ENCODE measurements around the gene CHRM4. TPM values are rescaled to one million over a fixed set of nuclear protein-coding genes. Genes with fewer than 3 reads are reported as not detected.

CHRM4 gene
- total and polyA plus RNA-seq, 2 of the 13 experiments (the other 11 are each of a cell fraction or from before 2014, with no cell fraction given): 0.13 to 0.21 TPM

DNA sequence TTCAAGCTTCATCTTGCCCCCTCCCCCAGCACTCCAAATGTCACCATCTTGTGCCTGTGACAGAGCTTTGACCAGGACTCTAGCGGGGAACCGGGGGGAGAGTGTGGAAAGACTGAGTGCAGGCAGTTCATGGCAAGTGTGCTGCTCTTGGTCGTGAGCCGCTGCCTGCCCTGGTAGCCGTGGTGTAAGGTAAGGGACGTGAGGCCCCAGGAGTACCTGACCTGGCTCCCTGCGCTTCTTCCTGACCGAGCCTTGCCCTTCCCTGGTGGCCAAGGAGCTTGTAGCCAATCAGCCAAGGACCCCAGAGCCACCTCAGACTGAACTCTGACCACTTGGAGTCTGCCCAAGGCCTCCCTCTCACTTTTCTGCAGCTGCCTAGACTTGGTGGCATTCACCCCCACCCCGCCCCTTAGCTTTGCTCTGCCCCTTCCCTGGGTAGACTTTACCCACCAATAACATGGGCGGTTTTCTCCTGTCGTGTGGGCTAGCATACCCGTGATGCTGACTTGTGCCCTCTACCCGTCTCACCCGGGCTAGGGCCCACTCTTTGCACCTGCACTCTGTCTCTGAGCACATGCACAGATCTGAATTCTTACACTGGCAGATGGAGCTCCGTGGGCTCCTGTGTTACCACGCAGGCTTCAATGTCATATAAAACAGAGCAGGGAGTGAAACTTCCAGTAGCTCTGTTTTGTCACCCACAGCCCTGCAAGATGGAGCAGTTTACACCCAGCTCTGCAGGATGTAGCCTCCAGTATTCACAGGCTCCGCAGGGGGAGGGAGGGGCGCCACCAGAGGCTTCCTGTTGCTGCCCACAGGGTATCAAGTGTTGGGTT lies 42.8 kb downstream of the CHRM4 start:
- H2AFZ ChIP-seq (ENCODE audit: low read length): no peak overlapping the region
- H3K4me2 ChIP-seq (ENCODE audit: low read depth, low read length): peak overlapping the region; percentile 94
- 0 out of 5 replicates have a peak, but pooled peaks cover 0 to 4% of the 10 kb centered on the region in 2 experiments for H3K36me3 ChIP-seq (replicated peaks in 1 of 2; ENCODE audit: control insufficient read depth in 1 of 2, insufficient read depth in 2 of 2, low read length in 2 of 2)
- H3K79me2 ChIP-seq (ENCODE audit: insufficient read depth, low read length): peaks cover 10% of the 10 kb centered on the region
- no peaks in the 10 kb centered on the region for H3K9me3 ChIP-seq (ENCODE audit: low read length)
- intact Hi-C loops (cut with micrococcal nuclease; ENCODE audit: unreplicated experiment) (no loop called here), in situ Hi-C loops (cut with HindIII; ENCODE audit: extremely low pct_ligation_motif_present, low pct_unique_long_range_greater_than_20kb) (no loop called here)
- H3K4me3 ChIP-seq (replicated peaks in 1 of 3; ENCODE audit: insufficient read depth in 1 of 3, low read depth in 2 of 3, low read length in 3 of 3): peak overlapping the region; percentile 73 to 99 (median 88); a peak in 5 of 6 replicates
- POLR2A ChIA-PET: interaction anchor here (1.4 to 1.9 kb wide), 2 partner anchors 31 to 106 kb away, joined by 4 to 5 read pairs; no protein-coding TSS in a partner anchor
- no TSS peak for BruUV-seq (replicated peaks)
- H4K20me1 ChIP-seq (ENCODE audit: insufficient read depth, low read length): no peaks in the 10 kb centered on the region
- H3K27me3 ChIP-seq (ENCODE audit: control insufficient read depth in 1 of 2, insufficient read depth in 2 of 2, low read length in 2 of 2): peaks cover 0 to 9% of the 10 kb centered on the region in 2 experiments; a peak in 3 of 5 replicates
- CTCF ChIA-PET (ENCODE audit: low intra/inter-chr PET ratio, low total read pairs): no interaction called here
- ATAC-seq: peak; percentile 17
- no peak for FAIRE-seq
- peaks cover 60% of the 10 kb centered on the region for H3K4me1 ChIP-seq (ENCODE audit: insufficient read depth, low read length)
- H3K27ac ChIP-seq (ENCODE audit: extremely low read length, insufficient read depth, low read length): no peak overlapping the region
- no peak for DNase-seq (ENCODE audit: low spot score)
- peak overlapping the region; percentile 73 for H3K9ac ChIP-seq (ENCODE audit: insufficient read depth, low read depth, low read length)
- WGBS (ENCODE audit: low lambda C conversion rate): 77% methylated on average over 10 of the region's 18 CpGs
- TF ChIP-seq NRL (CRISPR knock-in tag; IDR thresholded peaks at IDR 0.05; ENCODE audit: borderline replicate concordance) (0 out of 2 replicates have a peak, but pooled peaks have one; percentile 12), CHD2 (IDR thresholded peaks at IDR 0.05; ENCODE audit: low read depth, low read length) (no peak), ZNF572 (CRISPR knock-in tag; IDR thresholded peaks at IDR 0.05) (0 out of 2 replicates have a peak, but pooled peaks have one; percentile 44), ZNF670 (CRISPR knock-in tag; IDR thresholded peaks at IDR 0.05; ENCODE audit: borderline replicate concordance) (no peak), HNF4G (IDR thresholded peaks at IDR 0.05; ENCODE audit: borderline replicate concordance, low read depth, low read length) (no peak), HNF4G (CRISPR knock-in tag; IDR thresholded peaks at IDR 0.05; ENCODE audit: borderline replicate concordance, low read depth) (no peak), ZFP41 (CRISPR knock-in tag; IDR thresholded peaks at IDR 0.05; ENCODE audit: borderline replicate concordance) (no peak), ZBTB43 (CRISPR knock-in tag; conservative IDR thresholded peaks at IDR 0.05) (no peak), MAFG (CRISPR knock-in tag; IDR thresholded peaks at IDR 0.05) (no peak), MAZ (IDR thresholded peaks at IDR 0.05; ENCODE audit: borderline replicate concordance, low read depth, low read length) (no peak), MAZ (CRISPR knock-in tag; IDR thresholded peaks at IDR 0.05; ENCODE audit: low read depth) (0 out of 2 replicates have a peak, but pooled peaks have one; percentile 21), SRY (CRISPR knock-in tag; IDR thresholded peaks at IDR 0.05) (no peak), MYC (CRISPR knock-in tag; IDR thresholded peaks at IDR 0.05; ENCODE audit: borderline replicate concordance) (no peak), HIVEP1 (CRISPR knock-in tag; IDR thresholded peaks at IDR 0.05) (no peak), SRSF9 (IDR thresholded peaks at IDR 0.05; ENCODE audit: borderline replicate concordance, insufficient read depth, low read depth, low read length, poor library complexity, severe bottlenecking) (no peak), GABPA (IDR thresholded peaks at IDR 0.05; ENCODE audit: low read depth, low read length) (no peak), GABPA (CRISPR knock-in tag; IDR thresholded peaks at IDR 0.05; ENCODE audit: low read depth) (no peak), STAT6 (CRISPR knock-in tag; IDR thresholded peaks at IDR 0.05; ENCODE audit: borderline replicate concordance) (no peak)
- TF ChIP-seq, protein P1, sequence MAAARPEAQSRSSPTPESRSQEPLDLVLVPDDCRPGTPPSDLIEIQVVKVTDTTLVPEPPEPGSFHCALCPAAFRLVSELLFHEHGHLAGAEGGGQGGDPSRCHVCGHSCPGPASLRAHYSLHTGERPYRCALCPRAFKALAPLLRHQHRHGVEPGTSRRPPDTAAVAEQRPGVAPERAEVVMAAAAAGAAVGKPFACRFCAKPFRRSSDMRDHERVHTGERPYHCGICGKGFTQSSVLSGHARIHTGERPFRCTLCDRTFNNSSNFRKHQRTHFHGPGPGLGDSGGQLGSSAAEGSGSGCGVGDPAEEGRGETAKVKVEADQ (CRISPR knock-in tag; IDR thresholded peaks at IDR 0.05; ENCODE audit: borderline replicate concordance): 0 out of 2 replicates have a peak, but pooled peaks have one; percentile 35
